SK-N-SH treated with all-trans-retinoic acid at 6 μM for 48 hours (cell line): ENCODE results near the gene KLHDC3.

Experiments
- ATAC-seq: fragments of 200-7000 bp; cut with Tn5 transposase; 3 replicates; pipeline ENCODE4 v1.9.1; 2020; ENCODE audit warnings: mild to moderate bottlenecking, moderate library complexity
- ARNTL ChIP-seq: fragments of 450-650 bp; formaldehyde crosslinking; IDR thresholded peaks from 2 replicates; pipeline ENCODE4 v1.5.0; 2020; ENCODE audit warnings: low read depth, mild to moderate bottlenecking, moderate library complexity, borderline replicate concordance
- BACH2 ChIP-seq: fragments of 250-450 bp; sonication (Bioruptor Pico); IDR thresholded peaks from 2 replicates; pipeline ENCODE4 v1.9.0; 2021; ENCODE audit warnings: mild to moderate bottlenecking, borderline replicate concordance
- CSDC2 ChIP-seq: fragments of 250-450 bp; sonication (Bioruptor Pico); IDR thresholded peaks from 2 replicates; pipeline ENCODE4 v1.5.0; 2020; ENCODE audit warnings: mild to moderate bottlenecking, moderate library complexity
- GLIS3 ChIP-seq: fragments of 250-450 bp; sonication (Bioruptor Pico); IDR thresholded peaks from 2 replicates; pipeline ENCODE4 v1.5.0; 2020; ENCODE audit warnings: mild to moderate bottlenecking, moderate library complexity
- ISL1 ChIP-seq: fragments of 250-450 bp; sonication (Bioruptor Pico); IDR thresholded peaks from 2 replicates; pipeline ENCODE4 v2.1.2; 2022; ENCODE audit warnings: mild to moderate bottlenecking, moderate library complexity
- OSR1 ChIP-seq: fragments of 250-450 bp; sonication (Bioruptor Pico); IDR thresholded peaks from 2 replicates; pipeline ENCODE4 v1.8.0; 2022; ENCODE audit warnings: moderate library complexity, mild to moderate bottlenecking, inconsistent platforms
- PPARA ChIP-seq: fragments of 250-450 bp; sonication (Bioruptor Pico); IDR thresholded peaks from 2 replicates; pipeline ENCODE4 v1.5.0; 2020; ENCODE audit warnings: mild to moderate bottlenecking, borderline replicate concordance
- RARB ChIP-seq: fragments of 250-450 bp; sonication (Bioruptor Pico); IDR thresholded peaks from 2 replicates; pipeline ENCODE4 v1.8.0; 2021; ENCODE audit warnings: mild to moderate bottlenecking, moderate library complexity
- SNAI2 ChIP-seq: fragments of 250-450 bp; sonication (Bioruptor Pico); IDR thresholded peaks from 2 replicates; pipeline ENCODE4 v1.5.0; 2020; ENCODE audit warnings: mild to moderate bottlenecking, moderate library complexity
- TCF4 ChIP-seq: fragments of 250-450 bp; sonication (Bioruptor Pico); IDR thresholded peaks from 2 replicates; pipeline ENCODE4 v1.8.0; 2021; ENCODE audit warnings: mild to moderate bottlenecking, moderate library complexity, borderline replicate concordance
- TOX ChIP-seq: fragments of 250-450 bp; sonication (Bioruptor Pico); IDR thresholded peaks from 2 replicates; pipeline ENCODE4 v1.8.0; 2021; ENCODE audit warnings: mild to moderate bottlenecking, moderate library complexity, borderline replicate concordance
- ZC3H10 ChIP-seq: fragments of 250-450 bp; sonication (Bioruptor Pico); IDR thresholded peaks from 2 replicates; pipeline ENCODE4 v1.5.1; 2021; ENCODE audit warnings: mild to moderate bottlenecking, moderate library complexity
- ZFP3 ChIP-seq: fragments of 250-450 bp; sonication (Bioruptor Pico); IDR thresholded peaks from 2 replicates; pipeline ENCODE4 v1.5.0; 2020; ENCODE audit warnings: mild to moderate bottlenecking, moderate library complexity
- ZFP30 ChIP-seq: fragments of 450-650 bp; formaldehyde crosslinking; IDR thresholded peaks from 2 replicates; pipeline ENCODE4 v1.5.0; 2022; ENCODE audit warnings: mild to moderate bottlenecking, moderate library complexity
- ZNF70 ChIP-seq: fragments of 450-650 bp; formaldehyde crosslinking; IDR thresholded peaks from 2 replicates; pipeline ENCODE4 v1.5.0; 2020; ENCODE audit warnings: mild to moderate bottlenecking, moderate library complexity
- TF ChIP-seq, protein P1 (sequence below): fragments of 250-450 bp; sonication (Bioruptor Pico); IDR thresholded peaks from 2 replicates; pipeline ENCODE4 v1.8.0; 2021; ENCODE audit warnings: low read depth, mild to moderate bottlenecking, moderate library complexity, borderline replicate concordance
- TF ChIP-seq, protein P2 (sequence below): fragments of 250-450 bp; sonication (Bioruptor Pico); IDR thresholded peaks from 2 replicates; pipeline ENCODE4 v1.5.0; 2020; ENCODE audit warnings: mild to moderate bottlenecking, moderate library complexity
- TF ChIP-seq, protein P3 (sequence below): fragments of 250-450 bp; sonication (Bioruptor Pico); IDR thresholded peaks from 2 replicates; pipeline ENCODE4 v1.5.1; 2021; ENCODE audit warnings: mild to moderate bottlenecking, moderate library complexity
- TF ChIP-seq, protein P4 (sequence below): fragments of 250-450 bp; sonication (Bioruptor Pico); IDR thresholded peaks from 2 replicates; pipeline ENCODE4 v1.8.0; 2020; ENCODE audit warnings: mild to moderate bottlenecking, moderate library complexity, borderline replicate concordance

KLHDC3 gene

DNA sequence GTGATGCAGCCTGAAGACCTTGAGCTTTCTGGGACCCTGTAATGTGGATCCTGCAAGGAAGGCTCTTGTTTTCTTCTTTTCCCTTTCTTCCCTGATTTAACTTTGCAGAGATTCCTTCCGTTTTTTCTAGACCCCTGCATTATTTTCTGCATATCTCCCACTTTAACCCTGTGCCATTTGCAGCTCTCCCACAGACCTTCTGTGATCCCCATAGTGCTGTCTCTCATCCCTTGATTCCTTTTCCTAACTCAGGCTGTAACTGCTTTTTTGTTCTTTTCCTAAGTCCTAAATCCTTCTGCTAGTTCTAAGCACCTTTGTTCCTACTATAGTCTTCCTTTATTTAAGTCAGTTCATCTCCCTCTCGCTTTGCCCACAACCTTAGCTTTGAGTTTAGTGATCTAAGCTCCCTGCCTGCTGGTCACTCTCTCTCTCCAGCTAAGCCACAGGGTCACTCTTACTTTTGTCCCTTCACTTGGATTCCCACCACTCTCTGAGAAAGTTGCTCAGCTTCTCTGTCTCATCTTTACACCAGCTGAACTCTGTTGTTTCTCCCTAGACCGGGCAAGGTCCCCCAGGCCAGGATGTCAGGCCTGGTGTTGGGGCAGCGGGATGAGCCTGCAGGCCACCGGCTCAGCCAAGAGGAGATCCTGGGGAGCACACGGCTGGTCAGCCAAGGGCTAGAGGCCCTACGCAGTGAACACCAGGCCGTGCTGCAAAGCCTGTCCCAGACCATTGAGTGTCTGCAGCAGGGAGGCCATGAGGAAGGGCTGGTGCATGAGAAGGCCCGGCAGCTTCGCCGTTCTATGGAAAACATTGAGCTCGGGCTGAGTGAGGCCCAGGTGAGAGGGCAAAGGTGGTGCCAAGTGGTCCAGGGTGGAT, 46.9 kb downstream of the KLHDC3 start:
- no peak for ATAC-seq
- TF ChIP-seq ZNF70 (CRISPR knock-in tag) (no peak), GLIS3 (CRISPR knock-in tag) (no peak)

DNA sequence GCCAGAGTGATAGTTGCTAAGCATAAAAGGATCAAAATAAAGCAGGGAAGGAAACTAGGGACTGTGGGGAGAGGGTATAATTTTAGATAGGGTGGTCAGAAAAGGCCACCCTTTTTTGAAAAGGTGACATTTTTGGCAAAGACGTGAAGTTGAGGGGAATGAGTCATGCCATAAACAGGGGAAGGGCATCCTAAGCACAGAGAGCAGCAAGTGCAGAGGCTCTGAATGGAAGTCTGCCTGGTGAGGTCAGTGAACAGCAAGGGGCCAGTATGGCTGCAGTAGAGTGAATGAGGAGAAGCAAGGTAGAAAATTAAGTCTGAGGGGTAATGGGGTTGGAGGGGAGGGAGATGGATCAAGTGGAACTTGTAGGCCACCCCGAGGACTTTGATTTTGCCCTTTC, 47.8 kb downstream of the KLHDC3 start:
- no peak for TF ChIP-seq RARB (CRISPR knock-in tag)
- TF ChIP-seq CSDC2, result no peak
- TF ChIP-seq OSR1 (CRISPR knock-in tag), result no peak
- TF ChIP-seq TOX (CRISPR knock-in tag), result no peak
- no peak for ATAC-seq

DNA sequence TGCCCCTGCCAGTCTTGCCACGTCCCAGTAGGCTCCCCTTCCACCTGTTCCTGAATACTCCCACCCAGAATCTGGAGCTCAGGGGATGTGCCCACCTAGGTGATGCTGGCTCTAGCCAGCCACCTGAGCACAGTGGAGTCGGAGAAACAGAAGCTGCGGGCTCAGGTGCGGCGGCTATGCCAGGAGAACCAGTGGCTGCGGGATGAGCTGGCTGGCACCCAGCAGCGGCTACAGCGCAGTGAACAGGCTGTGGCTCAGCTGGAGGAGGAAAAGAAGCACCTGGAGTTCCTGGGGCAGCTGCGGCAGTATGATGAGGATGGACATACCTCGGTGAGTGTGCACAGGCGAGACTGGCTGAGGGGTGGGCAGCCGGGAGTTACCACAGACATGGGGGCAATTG, 48.8 kb downstream of the KLHDC3 start:
- TF ChIP-seq BACH2 (CRISPR knock-in tag) (no peak), ISL1 (CRISPR knock-in tag) (no peak), OSR1 (CRISPR knock-in tag) (no peak), ZC3H10 (CRISPR knock-in tag) (no peak), SNAI2 (CRISPR knock-in tag) (no peak), RARB (CRISPR knock-in tag) (no peak), ZFP30 (no peak), ARNTL (CRISPR knock-in tag) (no peak)
- TF ChIP-seq, protein P1, sequence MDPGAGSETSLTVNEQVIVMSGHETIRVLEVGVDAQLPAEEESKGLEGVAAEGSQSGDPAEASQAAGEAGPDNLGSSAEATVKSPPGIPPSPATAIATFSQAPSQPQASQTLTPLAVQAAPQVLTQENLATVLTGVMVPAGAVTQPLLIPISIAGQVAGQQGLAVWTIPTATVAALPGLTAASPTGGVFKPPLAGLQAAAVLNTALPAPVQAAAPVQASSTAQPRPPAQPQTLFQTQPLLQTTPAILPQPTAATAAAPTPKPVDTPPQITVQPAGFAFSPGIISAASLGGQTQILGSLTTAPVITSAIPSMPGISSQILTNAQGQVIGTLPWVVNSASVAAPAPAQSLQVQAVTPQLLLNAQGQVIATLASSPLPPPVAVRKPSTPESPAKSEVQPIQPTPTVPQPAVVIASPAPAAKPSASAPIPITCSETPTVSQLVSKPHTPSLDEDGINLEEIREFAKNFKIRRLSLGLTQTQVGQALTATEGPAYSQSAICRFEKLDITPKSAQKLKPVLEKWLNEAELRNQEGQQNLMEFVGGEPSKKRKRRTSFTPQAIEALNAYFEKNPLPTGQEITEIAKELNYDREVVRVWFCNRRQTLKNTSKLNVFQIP (CRISPR knock-in tag), result no peak
- TF ChIP-seq, protein P2, sequence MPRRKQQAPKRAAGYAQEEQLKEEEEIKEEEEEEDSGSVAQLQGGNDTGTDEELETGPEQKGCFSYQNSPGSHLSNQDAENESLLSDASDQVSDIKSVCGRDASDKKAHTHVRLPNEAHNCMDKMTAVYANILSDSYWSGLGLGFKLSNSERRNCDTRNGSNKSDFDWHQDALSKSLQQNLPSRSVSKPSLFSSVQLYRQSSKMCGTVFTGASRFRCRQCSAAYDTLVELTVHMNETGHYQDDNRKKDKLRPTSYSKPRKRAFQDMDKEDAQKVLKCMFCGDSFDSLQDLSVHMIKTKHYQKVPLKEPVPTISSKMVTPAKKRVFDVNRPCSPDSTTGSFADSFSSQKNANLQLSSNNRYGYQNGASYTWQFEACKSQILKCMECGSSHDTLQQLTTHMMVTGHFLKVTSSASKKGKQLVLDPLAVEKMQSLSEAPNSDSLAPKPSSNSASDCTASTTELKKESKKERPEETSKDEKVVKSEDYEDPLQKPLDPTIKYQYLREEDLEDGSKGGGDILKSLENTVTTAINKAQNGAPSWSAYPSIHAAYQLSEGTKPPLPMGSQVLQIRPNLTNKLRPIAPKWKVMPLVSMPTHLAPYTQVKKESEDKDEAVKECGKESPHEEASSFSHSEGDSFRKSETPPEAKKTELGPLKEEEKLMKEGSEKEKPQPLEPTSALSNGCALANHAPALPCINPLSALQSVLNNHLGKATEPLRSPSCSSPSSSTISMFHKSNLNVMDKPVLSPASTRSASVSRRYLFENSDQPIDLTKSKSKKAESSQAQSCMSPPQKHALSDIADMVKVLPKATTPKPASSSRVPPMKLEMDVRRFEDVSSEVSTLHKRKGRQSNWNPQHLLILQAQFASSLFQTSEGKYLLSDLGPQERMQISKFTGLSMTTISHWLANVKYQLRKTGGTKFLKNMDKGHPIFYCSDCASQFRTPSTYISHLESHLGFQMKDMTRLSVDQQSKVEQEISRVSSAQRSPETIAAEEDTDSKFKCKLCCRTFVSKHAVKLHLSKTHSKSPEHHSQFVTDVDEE (CRISPR knock-in tag), result no peak
- TF ChIP-seq, protein P3, sequence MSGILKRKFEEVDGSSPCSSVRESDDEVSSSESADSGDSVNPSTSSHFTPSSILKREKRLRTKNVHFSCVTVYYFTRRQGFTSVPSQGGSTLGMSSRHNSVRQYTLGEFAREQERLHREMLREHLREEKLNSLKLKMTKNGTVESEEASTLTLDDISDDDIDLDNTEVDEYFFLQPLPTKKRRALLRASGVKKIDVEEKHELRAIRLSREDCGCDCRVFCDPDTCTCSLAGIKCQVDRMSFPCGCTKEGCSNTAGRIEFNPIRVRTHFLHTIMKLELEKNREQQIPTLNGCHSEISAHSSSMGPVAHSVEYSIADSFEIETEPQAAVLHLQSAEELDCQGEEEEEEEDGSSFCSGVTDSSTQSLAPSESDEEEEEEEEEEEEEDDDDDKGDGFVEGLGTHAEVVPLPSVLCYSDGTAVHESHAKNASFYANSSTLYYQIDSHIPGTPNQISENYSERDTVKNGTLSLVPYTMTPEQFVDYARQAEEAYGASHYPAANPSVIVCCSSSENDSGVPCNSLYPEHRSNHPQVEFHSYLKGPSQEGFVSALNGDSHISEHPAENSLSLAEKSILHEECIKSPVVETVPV, result no peak
- TF ChIP-seq, protein P4, sequence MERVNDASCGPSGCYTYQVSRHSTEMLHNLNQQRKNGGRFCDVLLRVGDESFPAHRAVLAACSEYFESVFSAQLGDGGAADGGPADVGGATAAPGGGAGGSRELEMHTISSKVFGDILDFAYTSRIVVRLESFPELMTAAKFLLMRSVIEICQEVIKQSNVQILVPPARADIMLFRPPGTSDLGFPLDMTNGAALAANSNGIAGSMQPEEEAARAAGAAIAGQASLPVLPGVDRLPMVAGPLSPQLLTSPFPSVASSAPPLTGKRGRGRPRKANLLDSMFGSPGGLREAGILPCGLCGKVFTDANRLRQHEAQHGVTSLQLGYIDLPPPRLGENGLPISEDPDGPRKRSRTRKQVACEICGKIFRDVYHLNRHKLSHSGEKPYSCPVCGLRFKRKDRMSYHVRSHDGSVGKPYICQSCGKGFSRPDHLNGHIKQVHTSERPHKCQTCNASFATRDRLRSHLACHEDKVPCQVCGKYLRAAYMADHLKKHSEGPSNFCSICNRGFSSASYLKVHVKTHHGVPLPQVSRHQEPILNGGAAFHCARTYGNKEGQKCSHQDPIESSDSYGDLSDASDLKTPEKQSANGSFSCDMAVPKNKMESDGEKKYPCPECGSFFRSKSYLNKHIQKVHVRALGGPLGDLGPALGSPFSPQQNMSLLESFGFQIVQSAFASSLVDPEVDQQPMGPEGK (CRISPR knock-in tag), result no peak
- TF ChIP-seq, all 23 proteins: peak for 0
- no peak for ATAC-seq

- peak; percentile 92 for ATAC-seq
- TF ChIP-seq TOX (CRISPR knock-in tag) (no peak), OSR1 (CRISPR knock-in tag) (no peak), ARNTL (CRISPR knock-in tag) (no peak), ZFP3 (CRISPR knock-in tag) (no peak), TCF4 (CRISPR knock-in tag) (no peak), ZFP30 (no peak), PPARA (CRISPR knock-in tag) (no peak), ZC3H10 (CRISPR knock-in tag) (no peak)
Observed at GRCh38 chr6:43070028-43070632, 56.1 kb downstream of the KLHDC3 start.
